Left hindlimb (tissue), 1 donor: ENCODE measurements around the gene POLR2I.
"Not testable (repeated sequence)": the region's sequence is repeated elsewhere in the genome, so short reads cannot be mapped to it uniquely, and the experiment has no call there.

ENCODE experiments used
- DNase-seq: peaks from one replicate; pipeline ENCODE4 v3.0.0-alpha.2; 2018

The POLR2I gene

GRCh38 chr19:36099166-36099785 is 15.4 kb downstream of the POLR2I start:
- no peak for DNase-seq

- DNase-seq: no peak
Measured at GRCh38 chr19:36097036-36097435, 17.6 kb downstream of the POLR2I start.

DNA sequence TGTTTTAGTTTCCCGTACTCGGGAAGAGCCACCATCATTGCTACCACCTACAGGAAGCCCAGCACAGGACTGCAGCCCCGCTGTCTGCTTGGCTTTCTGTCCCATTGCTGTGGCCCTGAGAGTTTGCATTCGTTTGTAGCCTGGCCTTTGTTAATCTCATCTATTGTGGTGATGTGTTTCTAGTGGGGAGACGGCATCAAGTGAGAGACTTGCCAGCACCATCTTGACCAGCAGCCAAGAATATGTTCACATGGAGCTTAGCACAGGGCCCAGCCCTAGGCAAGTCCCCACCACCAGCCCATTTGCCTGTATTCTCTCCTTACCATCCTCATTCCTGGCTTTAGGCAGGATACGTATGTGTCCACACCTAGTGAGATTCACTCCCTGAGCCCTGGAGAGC is 21.0 kb downstream of the POLR2I start:
- DNase-seq: no peak

GRCh38 chr19:36093146-36093662 is 21.5 kb downstream of the POLR2I start:
- DNase-seq: no peak

DNA sequence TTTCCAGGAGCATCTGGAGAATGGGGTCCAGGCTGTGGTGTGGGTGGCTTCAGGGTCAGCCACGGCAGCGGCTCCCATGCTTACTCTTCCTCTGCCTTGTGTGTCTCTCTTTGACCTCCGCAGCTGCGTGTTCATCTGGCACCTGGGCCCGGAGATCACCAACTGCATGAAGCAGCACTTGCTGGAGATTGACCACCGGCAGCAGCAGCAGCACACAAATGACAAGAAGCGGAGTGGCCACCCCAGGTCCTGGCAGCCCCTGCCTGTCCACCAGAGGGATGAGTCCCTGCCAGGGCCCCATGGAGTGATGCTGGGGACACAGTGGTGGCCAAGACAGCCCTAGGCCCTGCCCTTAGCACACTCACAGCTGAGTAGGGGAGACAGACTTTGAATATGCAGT is 22.1 kb downstream of the POLR2I start:
- no peak for DNase-seq

- DNase-seq: no peak
Measured at GRCh38 chr19:36090910-36091695, 23.6 kb downstream of the POLR2I start.

- DNase-seq: no peak
Measured at GRCh38 chr19:36089847-36090246, 24.8 kb downstream of the POLR2I start.

GRCh38 chr19:36086326-36086725 is 28.3 kb downstream of the POLR2I start:
- DNase-seq: no peak

DNA sequence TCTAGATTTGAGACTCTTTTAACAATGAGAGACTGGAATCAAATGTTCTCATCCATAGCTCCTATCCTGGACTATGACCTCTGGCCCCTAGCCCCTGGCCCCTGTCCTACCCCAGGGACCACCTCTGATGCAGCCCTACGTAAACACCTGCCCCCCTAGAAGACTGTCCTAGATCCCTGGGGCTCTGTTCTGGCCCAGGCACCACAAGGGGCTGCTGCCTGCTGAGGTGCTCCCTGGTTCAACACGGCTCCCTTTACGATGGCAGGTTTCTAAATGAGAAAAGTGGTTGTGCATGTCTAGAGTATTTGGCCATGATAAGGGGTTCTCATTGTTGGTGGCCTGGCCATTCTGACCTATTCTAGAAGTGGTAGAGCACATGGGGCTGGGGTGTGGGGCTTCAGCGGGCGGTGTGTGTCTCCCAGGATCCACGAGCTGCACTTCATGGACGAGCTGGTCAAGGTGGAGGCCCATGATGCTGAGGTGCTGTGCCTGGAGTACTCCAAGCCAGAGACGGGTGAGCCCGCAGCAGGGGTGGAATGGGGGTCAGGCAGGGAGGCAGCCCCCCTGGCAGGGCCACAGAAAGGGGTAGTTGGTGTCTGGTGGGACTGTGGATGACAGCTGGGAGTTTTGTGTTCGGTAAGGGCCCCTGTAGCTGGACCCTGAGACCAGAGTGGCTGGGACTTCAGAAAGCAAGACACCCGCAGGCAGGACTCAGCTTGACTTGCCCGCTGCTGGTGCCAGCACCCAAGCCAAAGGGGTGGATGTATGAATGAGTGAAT is 30.3 kb downstream of the POLR2I start:
- DNase-seq: no peak

DNA sequence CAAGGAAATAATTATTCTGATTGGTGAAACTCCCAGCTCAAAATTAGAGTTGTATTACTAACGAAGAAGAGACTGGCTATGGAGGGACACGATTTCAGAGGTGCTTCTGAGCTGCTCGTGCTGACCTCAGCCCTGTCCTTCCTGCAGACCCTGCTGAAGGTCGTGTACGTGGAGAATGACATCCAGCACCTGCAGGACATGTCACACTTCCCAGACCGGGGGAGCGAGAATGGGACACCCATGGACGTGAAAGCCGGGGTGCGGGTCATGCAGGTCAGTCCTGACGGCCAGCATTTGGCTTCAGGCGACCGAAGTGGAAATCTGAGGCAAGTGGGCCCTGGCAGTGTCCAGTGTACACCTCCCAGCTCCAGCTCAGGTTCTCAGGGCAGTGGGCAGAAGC is 31.8 kb downstream of the POLR2I start:
- no peak for DNase-seq

DNA sequence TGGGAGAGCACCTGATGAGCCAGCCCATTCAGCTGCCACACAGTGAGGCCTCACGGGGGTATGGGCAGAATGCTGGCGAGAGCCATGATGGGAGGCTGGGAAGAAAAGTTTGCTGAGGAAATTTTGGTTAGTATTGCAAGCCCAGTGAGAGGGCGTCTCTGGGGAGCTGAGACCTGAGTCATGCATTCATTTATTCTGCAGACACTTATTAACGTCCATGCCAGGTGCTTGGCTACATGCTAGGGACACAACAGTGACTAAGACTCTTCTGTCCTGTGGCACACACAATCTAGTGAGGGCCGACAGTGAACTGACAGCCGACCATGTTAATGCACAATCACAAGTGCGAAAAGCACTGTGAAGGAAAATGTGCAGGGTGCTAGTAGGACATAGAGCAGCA is 32.8 kb downstream of the POLR2I start:
- DNase-seq: no peak

DNA sequence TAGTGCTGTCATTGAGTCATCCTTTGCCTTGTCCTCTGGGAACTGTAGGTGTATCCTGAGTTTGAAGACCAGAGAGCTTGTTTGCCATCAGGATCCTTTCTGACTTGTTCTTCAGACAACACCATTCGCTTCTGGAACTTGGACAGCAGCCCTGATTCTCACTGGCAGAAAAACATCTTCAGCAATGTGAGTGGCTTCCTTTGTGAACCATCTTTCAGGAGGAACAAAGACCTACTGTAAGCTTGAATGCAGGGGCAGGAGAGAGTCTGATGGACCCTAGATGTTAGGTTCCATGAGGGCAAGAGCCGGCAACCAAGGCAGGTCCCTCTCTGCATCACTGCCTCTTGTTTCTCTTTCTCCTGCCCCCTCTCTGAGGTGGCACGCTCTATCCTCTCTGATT is 33.3 kb downstream of the POLR2I start:
- DNase-seq: no peak

- DNase-seq: no peak
Measured at GRCh38 chr19:36079389-36079945, 35.2 kb downstream of the POLR2I start.

DNA sequence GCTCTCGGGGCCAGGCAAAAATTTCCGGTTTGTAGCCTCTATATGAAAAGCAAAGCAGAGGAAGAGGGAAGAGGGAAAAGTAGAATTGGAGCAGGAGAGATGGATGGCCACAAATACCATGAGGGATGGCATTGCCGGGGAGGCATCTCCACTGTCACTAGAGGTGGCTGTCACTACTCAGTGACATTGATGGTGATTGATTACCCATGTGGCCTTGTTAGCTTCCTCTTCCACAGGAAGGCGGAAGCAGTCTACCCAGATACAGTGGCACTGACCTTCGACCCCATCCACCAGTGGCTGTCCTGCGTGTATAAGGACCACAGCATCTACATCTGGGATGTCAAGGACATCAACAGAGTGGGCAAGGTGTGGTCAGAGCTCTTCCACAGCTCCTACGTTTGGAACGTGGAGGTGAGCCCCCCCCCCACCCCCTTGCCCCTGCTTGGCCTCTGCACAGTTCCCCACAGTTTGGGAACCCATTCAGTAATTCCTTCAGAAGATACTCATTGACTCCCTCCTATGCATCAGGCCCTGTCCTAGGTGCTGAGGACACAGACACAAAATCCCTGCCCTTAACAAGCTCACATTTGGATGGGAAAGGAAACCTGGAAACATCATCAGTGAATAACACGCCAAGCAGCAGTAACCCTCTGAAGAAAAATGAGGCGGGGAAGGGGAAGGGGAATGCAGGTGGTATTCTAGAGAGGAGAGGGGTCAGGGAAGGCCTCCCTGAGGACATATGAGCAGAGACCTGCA is 41.4 kb downstream of the POLR2I start:
- no peak for DNase-seq

- DNase-seq: no peak
Measured at GRCh38 chr19:36072081-36072480, 42.6 kb downstream of the POLR2I start.

- not testable (repeated sequence) for DNase-seq
Measured at GRCh38 chr19:36068810-36069499, 45.7 kb downstream of the POLR2I start.

DNA sequence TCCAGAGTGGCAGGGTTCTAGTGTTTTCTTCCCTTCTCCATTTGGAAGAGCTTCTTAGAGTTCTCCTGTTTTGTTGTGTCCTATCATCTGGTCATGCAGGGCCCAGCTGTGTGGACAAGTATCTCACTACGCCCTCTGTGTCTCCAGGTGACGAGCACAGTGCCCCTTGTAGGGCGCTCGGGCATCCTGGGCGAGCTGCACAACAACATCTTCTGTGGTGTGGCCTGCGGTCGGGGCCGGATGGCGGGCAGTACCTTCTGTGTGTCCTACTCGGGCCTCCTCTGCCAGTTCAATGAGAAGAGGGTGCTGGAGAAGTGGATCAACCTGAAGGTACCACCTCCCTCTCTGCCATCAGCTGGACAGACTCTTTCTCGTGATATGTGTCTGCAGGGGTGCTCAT is 47.0 kb downstream of the POLR2I start:
- no peak for DNase-seq

- DNase-seq: no peak
Measured at GRCh38 chr19:36064826-36065225, 49.8 kb downstream of the POLR2I start.
